ENCODE measurements around the gene PTPN9. TPM values are rescaled to one million over a fixed set of nuclear protein-coding genes. Genes with fewer than 3 reads are reported as not detected.
A peak's percentile ranks its signal among the peaks of the same experiment; 100 is the strongest.
"Not testable (repeated sequence)": the region's sequence is repeated elsewhere in the genome, so short reads cannot be mapped to it uniquely, and the experiment has no call there.

PTPN9 gene
- total RNA-seq, 1 donor from 2014 or later, result 35.4 TPM

- peak; percentile 67 for DNase-seq (ENCODE audit: low spot score)
Measured at GRCh38 chr15:75532413-75533250, 46.5 kb downstream of the PTPN9 start.

GRCh38 chr15:75531041-75531450 lies 48.1 kb downstream of the PTPN9 start:
- DNase-seq (ENCODE audit: low spot score), result peak; percentile 37

- no peak for DNase-seq (ENCODE audit: low spot score)
Measured at GRCh38 chr15:75530169-75530568, 48.9 kb downstream of the PTPN9 start.

GRCh38 chr15:75525756-75526155 lies 53.4 kb downstream of the PTPN9 start:
- DNase-seq (ENCODE audit: low spot score), result not testable (repeated sequence)

GRCh38 chr15:75523011-75523410 lies 56.1 kb downstream of the PTPN9 start:
- no peak for DNase-seq (ENCODE audit: low spot score)

GRCh38 chr15:75517233-75517632 lies 61.9 kb downstream of the PTPN9 start:
- no peak for DNase-seq (ENCODE audit: low spot score)

- DNase-seq (ENCODE audit: low spot score), result no peak
Measured at GRCh38 chr15:75508840-75509532, 70.1 kb downstream of the PTPN9 start.

- no peak for DNase-seq (ENCODE audit: low spot score)
Measured at GRCh38 chr15:75502360-75502759, 76.8 kb downstream of the PTPN9 start.

- no peak for DNase-seq (ENCODE audit: low spot score)
Measured at GRCh38 chr15:75493732-75494131, 85.4 kb downstream of the PTPN9 start.

- DNase-seq (ENCODE audit: low spot score), result no peak
Measured at GRCh38 chr15:75483961-75484360, 95.2 kb downstream of the PTPN9 start.

- DNase-seq (ENCODE audit: low spot score), result not testable (repeated sequence)
Measured at GRCh38 chr15:75483556-75483955, 95.6 kb downstream of the PTPN9 start.

- no peak for DNase-seq (ENCODE audit: low spot score)
Measured at GRCh38 chr15:75483106-75483505, 96.0 kb downstream of the PTPN9 start.

GRCh38 chr15:75480463-75480862 lies 98.7 kb downstream of the PTPN9 start:
- not testable (repeated sequence) for DNase-seq (ENCODE audit: low spot score)

GRCh38 chr15:75479670-75480069 lies 99.4 kb downstream of the PTPN9 start:
- no peak for DNase-seq (ENCODE audit: low spot score)

GRCh38 chr15:75477094-75477493 lies 102.0 kb downstream of the PTPN9 start:
- DNase-seq (ENCODE audit: low spot score), result not testable (repeated sequence)

GRCh38 chr15:75468913-75469598 lies 110.1 kb downstream of the PTPN9 start:
- no peak for DNase-seq (ENCODE audit: low spot score)

- DNase-seq (ENCODE audit: low spot score), result peak; percentile 14
Measured at GRCh38 chr15:75460646-75461045, 118.5 kb downstream of the PTPN9 start.

- no peak for DNase-seq (ENCODE audit: low spot score)
Measured at GRCh38 chr15:75459581-75459980, 119.5 kb downstream of the PTPN9 start.

- DNase-seq (ENCODE audit: low spot score), result no peak
Measured at GRCh38 chr15:75456710-75457109, 122.4 kb downstream of the PTPN9 start.

- DNase-seq (ENCODE audit: low spot score), result peak; percentile 40
Measured at GRCh38 chr15:75455982-75456531, 123.1 kb downstream of the PTPN9 start.

- DNase-seq (ENCODE audit: low spot score), result peak; percentile 86
Measured at GRCh38 chr15:75455424-75455981, 123.6 kb downstream of the PTPN9 start.

Data from mucosa of gallbladder (tissue), 1 donor.